Smooth muscle cell (in vitro differentiated cells): ENCODE data around the gene VPS39. TPM values are rescaled to one million over a fixed set of nuclear protein-coding genes. Genes with fewer than 3 reads are reported as not detected.

ENCODE experiments used
- DNase-seq: peaks from one replicate; lab custom pipeline; 2025; ENCODE audit not compliant: unreplicated experiment; lab: John Stamatoyannopoulos, UW
- H2AFZ ChIP-seq: fragments of 200-600 bp; sonication (generic); 2 replicates; pipeline ENCODE4 v1.6.0; 2016; ENCODE audit warnings: antibody characterized with exemption, low read depth, mild to moderate bottlenecking
- H3F3A ChIP-seq: fragments of 200-600 bp; sonication (generic); 2 replicates; pipeline ENCODE4 v1.6.0; 2017; ENCODE audit warnings: antibody characterized with exemption, low read depth
- H3K27ac ChIP-seq: fragments of 200-600 bp; sonication (generic); 2 replicates; pipeline ENCODE4 v1.5.1; 2016; ENCODE audit warnings: low read depth, mild to moderate bottlenecking
- H3K27me3 ChIP-seq: fragments of 200-600 bp; sonication (generic); 2 replicates; pipeline ENCODE4 v1.6.1; 2016; ENCODE audit warnings: low read depth, mild to moderate bottlenecking
- H3K36me3 ChIP-seq: fragments of 200-600 bp; sonication (generic); 2 replicates; pipeline ENCODE4 v1.5.1; 2016; ENCODE audit warnings: low read depth
- H3K4me1 ChIP-seq: fragments of 200-600 bp; sonication (generic); 2 replicates; pipeline ENCODE4 v1.5.1; 2016; ENCODE audit warnings: low read depth
- H3K4me2 ChIP-seq: fragments of 200-600 bp; sonication (generic); 2 replicates; pipeline ENCODE4 v1.6.0; 2016; ENCODE audit warnings: mild to moderate bottlenecking
- H3K4me3 ChIP-seq: fragments of 200-600 bp; sonication (generic); 2 replicates; pipeline ENCODE4 v1.5.1; 2016; ENCODE audit warnings: mild to moderate bottlenecking
- H3K79me2 ChIP-seq: fragments of 200-600 bp; sonication (generic); 2 replicates; pipeline ENCODE4 v1.6.0; 2016; ENCODE audit warnings: low read depth, mild to moderate bottlenecking
- H3K9ac ChIP-seq: fragments of 200-600 bp; sonication (generic); 2 replicates; pipeline ENCODE4 v1.6.0; 2016; ENCODE audit warnings: low read depth
- H3K9me3 ChIP-seq: fragments of 200-600 bp; sonication (generic); replicated peaks from 2 replicates; pipeline ENCODE4 v1.5.1; 2016; ENCODE audit warnings: low read depth
- H4K20me1 ChIP-seq: fragments of 200-600 bp; sonication (generic); 2 replicates; pipeline ENCODE4 v1.6.0; 2016; ENCODE audit warnings: low read depth
- WGBS: methylation state at CpG from one replicate; pipeline ENCODE4 v1.1.7; 2016; ENCODE audit warnings: low lambda C conversion rate; 5-methylcytosine and 5-hydroxymethylcytosine counted together
- polyA plus RNA-seq: library from polyadenylated mRNA; unstranded; fragments of >200 nt; fragmentation: Nextera tagmentation; extraction: Ambion mirVana; gene quantifications from 2 replicates; pipeline ENCODE4 v1.2.1, GENCODE V29; 2016
- total RNA-seq: library from RNA; depleted of rRNA; stranded (reverse); fragments of >200 nt; gene quantifications from 2 replicates; pipeline ENCODE4 v1.2.3, GENCODE V29; 2014
- TF ChIP-seq, protein P1 (sequence below): fragments of 200-600 bp; sonication (generic); IDR thresholded peaks from 2 replicates; pipeline ENCODE4 v1.5.1; 2017; ENCODE audit warnings: borderline replicate concordance, mild to moderate bottlenecking, antibody characterized with exemption; ENCODE audit not compliant: insufficient read depth, poor library complexity, severe bottlenecking

The VPS39 gene
- total and polyA plus RNA-seq, 2 experiments from 2014 or later, result 35.0 to 41.2 TPM

DNA sequence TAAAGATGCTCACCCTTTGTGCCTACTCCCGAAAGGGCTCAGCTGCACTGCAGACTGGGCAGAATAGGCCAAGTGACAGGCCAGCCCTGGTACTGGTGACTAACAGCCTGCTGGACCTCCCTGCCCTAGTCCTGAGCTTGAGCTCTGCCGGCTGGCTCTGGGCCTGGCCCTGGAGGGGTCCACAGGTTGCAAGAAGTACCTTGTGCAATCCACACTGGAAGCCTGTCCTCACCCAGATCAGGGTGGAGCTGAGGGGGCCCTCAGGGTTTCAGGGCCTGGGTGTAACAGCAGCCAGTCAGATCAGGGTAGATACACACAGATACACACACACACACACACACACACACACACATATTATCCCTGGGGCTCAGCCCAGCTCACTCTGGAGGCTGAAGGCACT, 86.4 kb downstream of the VPS39 start:
- H3K9ac ChIP-seq, result no peak overlapping the region
- no peaks in the 10 kb centered on the region for H3F3A ChIP-seq
- no peaks in the 10 kb centered on the region for H3K9me3 ChIP-seq
- DNase-seq, result no peak
- H2AFZ ChIP-seq, result no peak overlapping the region
- H3K4me1 ChIP-seq, result no peaks in the 10 kb centered on the region
- H3K36me3 ChIP-seq, result no peaks in the 10 kb centered on the region
- H3K4me3 ChIP-seq, result no peak overlapping the region
- H3K4me2 ChIP-seq, result no peak overlapping the region
- 92% methylated on average over 2 of the region's 2 CpGs for WGBS
- H3K27ac ChIP-seq, result no peak overlapping the region
- H4K20me1 ChIP-seq, result no peaks in the 10 kb centered on the region
- TF ChIP-seq, protein P1, sequence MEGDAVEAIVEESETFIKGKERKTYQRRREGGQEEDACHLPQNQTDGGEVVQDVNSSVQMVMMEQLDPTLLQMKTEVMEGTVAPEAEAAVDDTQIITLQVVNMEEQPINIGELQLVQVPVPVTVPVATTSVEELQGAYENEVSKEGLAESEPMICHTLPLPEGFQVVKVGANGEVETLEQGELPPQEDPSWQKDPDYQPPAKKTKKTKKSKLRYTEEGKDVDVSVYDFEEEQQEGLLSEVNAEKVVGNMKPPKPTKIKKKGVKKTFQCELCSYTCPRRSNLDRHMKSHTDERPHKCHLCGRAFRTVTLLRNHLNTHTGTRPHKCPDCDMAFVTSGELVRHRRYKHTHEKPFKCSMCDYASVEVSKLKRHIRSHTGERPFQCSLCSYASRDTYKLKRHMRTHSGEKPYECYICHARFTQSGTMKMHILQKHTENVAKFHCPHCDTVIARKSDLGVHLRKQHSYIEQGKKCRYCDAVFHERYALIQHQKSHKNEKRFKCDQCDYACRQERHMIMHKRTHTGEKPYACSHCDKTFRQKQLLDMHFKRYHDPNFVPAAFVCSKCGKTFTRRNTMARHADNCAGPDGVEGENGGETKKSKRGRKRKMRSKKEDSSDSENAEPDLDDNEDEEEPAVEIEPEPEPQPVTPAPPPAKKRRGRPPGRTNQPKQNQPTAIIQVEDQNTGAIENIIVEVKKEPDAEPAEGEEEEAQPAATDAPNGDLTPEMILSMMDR, result no peak
- no peaks in the 10 kb centered on the region for H3K79me2 ChIP-seq
- no peaks in the 10 kb centered on the region for H3K27me3 ChIP-seq

DNA sequence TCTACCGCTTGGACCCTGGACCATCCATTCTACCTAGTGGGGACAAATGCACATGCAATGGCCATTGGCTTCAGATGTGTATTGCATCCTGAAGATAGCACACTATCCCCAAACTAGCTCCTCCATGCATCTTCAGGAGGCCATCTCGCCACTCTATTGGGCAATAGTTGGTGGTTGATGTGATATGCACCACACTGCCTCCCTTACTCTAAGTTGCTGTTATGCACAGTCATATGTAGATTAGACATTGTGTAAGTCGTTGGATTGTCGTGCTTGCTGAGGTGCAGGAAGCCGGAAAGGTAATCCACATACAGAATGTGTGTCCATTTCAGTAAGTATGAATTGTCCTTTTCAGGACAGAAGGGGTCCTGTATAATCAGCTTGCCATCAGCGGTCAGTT, 87.1 kb downstream of the VPS39 start:
- Histone ChIP-seq H3K4me3 (no peak overlapping the region), H3K4me2 (no peak overlapping the region), H3K36me3 (no peaks in the 10 kb centered on the region), H2AFZ (no peak overlapping the region), H3K4me1 (no peaks in the 10 kb centered on the region), H3K9me3 (no peaks in the 10 kb centered on the region), H3K27ac (no peak overlapping the region), H3F3A (no peaks in the 10 kb centered on the region), H3K9ac (no peak overlapping the region), H4K20me1 (no peaks in the 10 kb centered on the region), H3K79me2 (no peaks in the 10 kb centered on the region), H3K27me3 (no peaks in the 10 kb centered on the region)
- DNase-seq, result no peak
- TF ChIP-seq, protein P1, result no peak
- WGBS, result 88% methylated on average over 6 of the region's 6 CpGs

DNA sequence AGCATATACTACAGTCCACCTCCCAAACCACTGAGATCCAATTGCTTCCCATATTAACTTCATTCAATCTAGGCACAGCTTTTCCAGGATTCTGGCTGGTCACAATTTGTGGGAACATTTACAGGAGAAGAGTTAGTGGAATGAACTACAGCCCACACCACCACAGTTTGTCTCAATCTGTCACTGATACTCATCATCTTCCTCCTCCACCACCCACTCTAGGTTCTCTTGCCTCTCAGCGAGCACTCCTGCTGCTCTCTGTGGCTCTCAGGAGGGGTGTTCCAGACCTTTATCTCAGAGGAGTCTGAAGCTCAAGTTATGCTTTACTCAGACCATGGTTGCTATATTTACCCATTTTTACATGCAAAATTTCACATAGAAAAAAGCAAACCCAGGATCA, 87.8 kb downstream of the VPS39 start:
- TF ChIP-seq, protein P1, result no peak
- no peak overlapping the region for H3K9ac ChIP-seq
- no peak overlapping the region for H3K27ac ChIP-seq
- no peaks in the 10 kb centered on the region for H3K9me3 ChIP-seq
- 65% methylated on average over 1 of the region's 1 CpG for WGBS
- H3K4me3 ChIP-seq, result no peak overlapping the region
- H3K4me2 ChIP-seq, result no peak overlapping the region
- H3K36me3 ChIP-seq, result no peaks in the 10 kb centered on the region
- DNase-seq, result no peak
- H3K4me1 ChIP-seq, result no peaks in the 10 kb centered on the region
- no peaks in the 10 kb centered on the region for H3F3A ChIP-seq
- no peaks in the 10 kb centered on the region for H4K20me1 ChIP-seq
- no peaks in the 10 kb centered on the region for H3K27me3 ChIP-seq
- H3K79me2 ChIP-seq, result no peaks in the 10 kb centered on the region
- no peak overlapping the region for H2AFZ ChIP-seq

DNA sequence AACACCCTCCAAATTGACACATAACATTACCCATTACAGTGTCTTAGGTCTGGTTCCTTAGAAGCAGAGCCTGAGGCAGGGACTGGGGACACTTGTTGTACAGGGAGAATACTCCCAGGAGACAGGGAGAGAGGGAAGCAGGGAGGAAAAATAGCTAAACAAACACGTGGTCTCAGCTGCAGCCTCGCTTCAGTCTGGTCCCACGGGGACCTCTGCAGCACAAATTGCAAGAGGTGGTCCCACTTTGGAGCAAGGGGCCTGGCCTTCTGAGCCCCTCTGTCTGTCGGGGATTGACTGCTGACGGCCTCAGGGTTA, 88.7 kb downstream of the VPS39 start:
- no peaks in the 10 kb centered on the region for H3K36me3 ChIP-seq
- no peaks in the 10 kb centered on the region for H3K4me1 ChIP-seq
- 70% methylated on average over 5 of the region's 5 CpGs for WGBS
- no peaks in the 10 kb centered on the region for H3F3A ChIP-seq
- no peak overlapping the region for H2AFZ ChIP-seq
- H4K20me1 ChIP-seq, result no peaks in the 10 kb centered on the region
- no peaks in the 10 kb centered on the region for H3K79me2 ChIP-seq
- TF ChIP-seq, protein P1, result no peak
- no peak for DNase-seq
- no peak overlapping the region for H3K4me3 ChIP-seq
- no peak overlapping the region for H3K9ac ChIP-seq
- H3K4me2 ChIP-seq, result no peak overlapping the region
- H3K27ac ChIP-seq, result no peak overlapping the region
- no peaks in the 10 kb centered on the region for H3K27me3 ChIP-seq
- no peaks in the 10 kb centered on the region for H3K9me3 ChIP-seq
